SK-N-SH (cell line): ENCODE data around the gene CSPG4. TPM values are rescaled to one million over a fixed set of nuclear protein-coding genes. Genes with fewer than 3 reads are reported as not detected.

Source experiments
- CTCF ChIA-PET: fragments of 300-600, 350-600 bp; formaldehyde crosslinking; extraction: SDS; loops from one replicate; lab custom pipeline; 2021; lab: Yijun Ruan, JAX
- POLR2A ChIA-PET: fragments of 350-600 bp; sonication (Branson Sonifier 250); formaldehyde crosslinking; extraction: SDS; loops from one replicate; lab custom pipeline; 2020; ENCODE audit warnings: antibody characterized with exemption, inconsistent platforms; lab: Yijun Ruan, JAX
- DNase-seq: peaks from one replicate; pipeline ENCODE4 v3.0.0; 2012
- H2AFZ ChIP-seq: fragments of 200-600 bp; sonication (generic); 2 replicates; pipeline ENCODE4 v1.8.1; 2016; ENCODE audit warnings: antibody characterized with exemption, mild to moderate bottlenecking, low read depth
- H3F3A ChIP-seq: fragments of 200-600 bp; sonication (generic); replicated peaks from 2 replicates; pipeline ENCODE3; 2016; ENCODE audit warnings: antibody characterized with exemption, mild to moderate bottlenecking; ENCODE audit not compliant: insufficient read depth
- H3K27ac ChIP-seq, 2 experiments: fragments of 200-500 bp in 1 of 2; fragments of 200-600 bp in 1 of 2; sonication (Bioruptor generic) in 1 of 2; sonication (generic), shearing (Covaris generic) in 1 of 2; 2 replicates each; pipeline versions ENCODE4 v1.5.1 to v1.6.1; 2014 to 2016; ENCODE audit warnings: low read depth in 2 of 2, inconsistent platforms in 1 of 2, low read length in 1 of 2, mild to moderate bottlenecking in 1 of 2, mixed read lengths in 1 of 2
- H3K27me3 ChIP-seq: fragments of 200-600 bp; sonication (generic), shearing (Covaris generic); 2 replicates; pipeline ENCODE4 v1.6.1; 2016; ENCODE audit warnings: mixed run types; ENCODE audit not compliant: insufficient read depth
- H3K36me3 ChIP-seq, 2 experiments: fragments of 200-500 bp in 1 of 2; fragments of 200-600 bp in 1 of 2; sonication (Bioruptor generic) in 1 of 2; sonication (generic) in 1 of 2; replicated peaks in 1 of 2; 2 replicates each; pipeline versions ENCODE3 to v1.5.1; 2014 to 2016; ENCODE audit warnings: low read length in 1 of 2, mild to moderate bottlenecking in 1 of 2; ENCODE audit not compliant: insufficient read depth in 2 of 2, control insufficient read depth in 1 of 2
- H3K4me1 ChIP-seq, 2 experiments: fragments of 200-500 bp in 1 of 2; fragments of 200-600 bp in 1 of 2; sonication (Bioruptor generic) in 1 of 2; sonication (generic), shearing (Covaris generic) in 1 of 2; 2 replicates each; pipeline versions ENCODE4 v1.5.1 to v1.6.1; 2014 to 2016; ENCODE audit warnings: low read depth in 1 of 2, low read length in 1 of 2, mixed run types in 1 of 2; ENCODE audit not compliant: insufficient read depth in 2 of 2, control insufficient read depth in 1 of 2
- H3K4me2 ChIP-seq: fragments of 200-600 bp; sonication (generic), shearing (Covaris generic); 2 replicates; pipeline ENCODE4 v1.6.1; 2017; ENCODE audit warnings: mixed run types
- H3K4me3 ChIP-seq, 2 experiments: fragments of 200-500 bp in 1 of 2; fragments of 200-600 bp in 1 of 2; sonication (Bioruptor generic) in 1 of 2; sonication (generic), shearing (Covaris generic) in 1 of 2; 2 replicates each; pipeline versions ENCODE4 v1.5.1 to v1.8.1; 2014 to 2016; ENCODE audit warnings: low read depth in 2 of 2, inconsistent platforms in 1 of 2, low read length in 1 of 2, mild to moderate bottlenecking in 1 of 2, mixed read lengths in 1 of 2, moderate library complexity in 1 of 2
- H3K79me2 ChIP-seq: fragments of 200-600 bp; sonication (generic); 2 replicates; pipeline ENCODE4 v1.8.1; 2017; ENCODE audit warnings: mild to moderate bottlenecking; ENCODE audit not compliant: insufficient read depth
- H3K9ac ChIP-seq: fragments of 200-600 bp; sonication (generic); 2 replicates; pipeline ENCODE4 v1.6.1; 2017; ENCODE audit warnings: mixed run types
- H3K9me2 ChIP-seq: fragments of 200-600 bp; sonication (generic); 2 replicates; pipeline ENCODE4 v1.6.1; 2017; ENCODE audit warnings: mixed run types
- H3K9me3 ChIP-seq: fragments of 200-600 bp; sonication (generic); 2 replicates; pipeline ENCODE4 v1.6.1; 2017; ENCODE audit warnings: mixed run types, mild to moderate bottlenecking, moderate library complexity
- H4K20me1 ChIP-seq: fragments of 200-600 bp; sonication (generic); 2 replicates; pipeline ENCODE4 v1.6.1; 2017; ENCODE audit warnings: mild to moderate bottlenecking, mixed run types; ENCODE audit not compliant: insufficient read depth
- JUND ChIP-seq: IDR thresholded peaks from 2 replicates; pipeline ENCODE4 v1.4.0; 2012
- MAX ChIP-seq: IDR thresholded peaks from 2 replicates; pipeline ENCODE4 v1.4.0; 2012; ENCODE audit warnings: low read depth
- MEF2A ChIP-seq: IDR thresholded peaks from 2 replicates; pipeline ENCODE4 v1.4.0; 2012; ENCODE audit warnings: low read depth, borderline replicate concordance
- NFIC ChIP-seq: IDR thresholded peaks from 2 replicates; pipeline ENCODE4 v1.4.0; 2012; ENCODE audit warnings: borderline replicate concordance
- POLR2AphosphoS5 ChIP-seq: IDR thresholded peaks from 2 replicates; pipeline ENCODE4 v1.6.1; 2012; ENCODE audit warnings: low read depth, low read length
- RAD21 ChIP-seq: IDR thresholded peaks from 2 replicates; pipeline ENCODE4 v1.6.1; 2012; ENCODE audit warnings: mild to moderate bottlenecking, low read length
- RCOR1 ChIP-seq: fragments of 150-350 bp; IDR thresholded peaks from 2 replicates; pipeline ENCODE4 v1.6.1; 2017; ENCODE audit warnings: antibody characterized with exemption, low read length
- REST ChIP-seq: IDR thresholded peaks from 2 replicates; pipeline ENCODE4 v1.6.1; 2012; ENCODE audit warnings: mild to moderate bottlenecking, low read depth, low read length, moderate library complexity
- RFX5 ChIP-seq: IDR thresholded peaks from 2 replicates; pipeline ENCODE4 v1.6.1; 2012; ENCODE audit warnings: mild to moderate bottlenecking, improper control_type of control experiment, low read length
- TAF1 ChIP-seq: IDR thresholded peaks from 2 replicates; pipeline ENCODE4 v1.6.1; 2012; ENCODE audit warnings: low read depth, mild to moderate bottlenecking, low read length, moderate library complexity, borderline replicate concordance
- TEAD4 ChIP-seq: IDR thresholded peaks from 2 replicates; pipeline ENCODE4 v1.4.0; 2012; ENCODE audit warnings: mild to moderate bottlenecking, borderline replicate concordance; ENCODE audit not compliant: insufficient read depth
- USF1 ChIP-seq: IDR thresholded peaks from 2 replicates; pipeline ENCODE4 v1.4.0; 2012; ENCODE audit warnings: low read depth, borderline replicate concordance
- YY1 ChIP-seq: IDR thresholded peaks from 2 replicates; pipeline ENCODE4 v1.4.0; 2012; ENCODE audit warnings: low read depth, mild to moderate bottlenecking
- WGBS: methylation state at CpG from one replicate; pipeline ENCODE4 v1.1.6; 2017; ENCODE audit warnings: low lambda C conversion rate; 5-methylcytosine and 5-hydroxymethylcytosine counted together
- polyA plus RNA-seq, 3 experiments: library from polyadenylated mRNA; depleted of rRNA; stranded (reverse); fragments of >200 nt; gene quantifications; 2 replicates each; pipeline ENCODE4 v1.2.3, GENCODE V29; 2012

CSPG4 gene
- polyA plus RNA-seq, 1 of the 3 experiments (the other 2 are of a cell fraction), result 0.35 TPM

- DNase-seq, result no peak
- no peaks in the 10 kb centered on the region for H3K9me2 ChIP-seq
- POLR2A ChIA-PET, result no interaction called here
- no peak overlapping the region for H3K4me2 ChIP-seq
- no peaks in the 10 kb centered on the region for H3K9me3 ChIP-seq
- WGBS, result 94% methylated on average over 29 of the region's 41 CpGs
- no peaks in the 10 kb centered on the region for H3K36me3 ChIP-seq
- no peaks in the 10 kb centered on the region for H3K27me3 ChIP-seq
- no peak overlapping the region for H2AFZ ChIP-seq
- no peak overlapping the region for H3K27ac ChIP-seq
- no peak overlapping the region for H3K9ac ChIP-seq
- no peak overlapping the region for H3K4me3 ChIP-seq
- H3K79me2 ChIP-seq, result no peaks in the 10 kb centered on the region
- peaks cover 7% of the 10 kb centered on the region for H3F3A ChIP-seq
- no peak for TF ChIP-seq YY1
- no peak for TF ChIP-seq MEF2A
- no peak for TF ChIP-seq MAX
- no peak for TF ChIP-seq USF1
- TF ChIP-seq TAF1, result no peak
- TF ChIP-seq TEAD4, result no peak
- no peak for TF ChIP-seq POLR2AphosphoS5
- TF ChIP-seq JUND, result no peak
- no peak for TF ChIP-seq RAD21
- TF ChIP-seq RCOR1, result no peak
- TF ChIP-seq REST, result no peak
- no peak for TF ChIP-seq NFIC
- no peak for TF ChIP-seq RFX5
- TF ChIP-seq, all 33 proteins: peak for 0
- CTCF ChIA-PET, result interaction anchor here (0.8 to 2.9 kb wide), 5 partner anchors 8 to 126 kb away, joined by 3 to 12 read pairs (median 9); no protein-coding TSS in a partner anchor
- H4K20me1 ChIP-seq, result no peaks in the 10 kb centered on the region
- peaks cover 20 to 23% of the 10 kb centered on the region in 2 experiments; a peak in 3 of 4 replicates for H3K4me1 ChIP-seq
These were observed 36.9 kb downstream of the CSPG4 start for GRCh38 chr15:75675579-75676404.
